ENCODE data around the gene PSMD1.
"Not testable (repeated sequence)": the region's sequence is repeated elsewhere in the genome, so short reads cannot be mapped to it uniquely, and the experiment has no call there.

PSMD1 gene

DNA sequence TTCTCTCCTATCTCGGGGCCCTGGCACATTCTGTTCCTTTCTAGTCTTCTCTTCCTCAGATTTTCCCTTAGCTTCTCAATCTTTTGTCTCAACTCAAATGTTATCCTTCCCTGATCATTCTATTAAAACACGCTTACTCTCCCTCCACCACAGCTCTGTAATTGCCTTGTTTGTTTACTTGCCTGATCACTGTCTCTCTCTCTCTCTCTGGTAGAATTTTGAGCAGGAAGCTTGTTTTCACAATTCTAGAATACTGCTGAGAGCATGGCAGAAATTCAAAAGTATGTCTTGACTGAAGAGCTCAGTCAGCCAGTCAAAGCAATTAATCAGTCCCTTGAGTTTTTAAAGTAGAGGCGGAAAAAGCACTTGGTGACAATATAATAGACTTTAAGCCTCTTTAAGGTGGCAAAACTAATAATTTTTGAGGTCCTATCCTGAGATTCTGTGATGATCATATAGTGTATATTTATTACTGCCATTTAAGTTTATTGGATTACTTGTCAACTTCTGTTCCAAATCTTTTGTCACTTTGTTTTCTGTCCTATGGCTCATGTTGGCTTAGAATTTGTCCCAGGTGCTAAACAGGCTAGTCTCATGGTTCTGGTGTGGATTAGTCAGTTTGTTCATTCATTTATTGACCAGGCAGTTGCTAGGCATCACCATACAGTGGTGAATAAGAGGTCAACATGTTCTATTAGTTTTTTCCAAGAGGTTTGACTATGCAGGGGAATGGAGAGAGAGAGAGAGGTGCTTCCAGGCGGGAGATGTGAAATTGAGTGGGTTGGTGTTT lies 2.3 kb downstream of the PSMD1 start:
- peak; percentile 18 for DNase-seq (ENCODE audit: low read depth)

DNA sequence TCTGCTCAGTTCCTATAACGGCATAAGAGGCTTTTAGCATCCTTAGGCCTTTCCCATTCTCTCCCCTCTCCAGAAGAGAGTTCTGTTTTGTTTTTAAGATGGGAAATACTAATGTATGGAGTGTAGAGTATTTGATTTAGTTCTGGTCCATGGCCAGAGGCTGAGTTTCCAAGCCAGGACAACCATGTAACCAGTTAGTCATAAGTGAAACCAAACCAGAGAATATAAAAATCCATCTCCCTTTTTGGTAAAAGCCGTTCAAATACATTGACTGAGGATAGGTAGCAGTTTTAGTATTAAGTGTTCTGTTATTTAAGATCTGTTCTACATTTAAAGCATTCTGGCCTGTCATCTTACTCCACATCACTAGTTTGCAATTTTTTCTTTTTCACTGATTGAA lies 3.1 kb downstream of the PSMD1 start:
- no peak for DNase-seq (ENCODE audit: low read depth)

DNA sequence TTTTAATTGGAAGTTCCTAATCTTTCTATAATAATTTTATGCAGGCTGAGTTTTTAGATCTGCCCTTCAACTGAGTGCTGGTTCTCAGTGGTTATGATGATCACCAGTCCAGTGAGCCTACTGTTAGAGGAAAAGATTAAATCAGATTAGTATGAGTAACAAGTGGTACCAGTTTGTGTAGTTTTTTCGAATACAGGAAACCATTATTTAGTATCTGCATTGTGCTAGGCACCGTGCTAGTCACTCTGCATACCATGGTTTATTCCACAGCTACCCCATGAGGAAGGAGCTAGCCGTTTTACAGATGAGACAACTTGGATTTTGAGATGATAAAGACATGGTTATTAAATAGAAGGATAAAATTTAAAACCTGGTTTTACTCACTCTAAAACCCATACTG lies 6.1 kb downstream of the PSMD1 start:
- DNase-seq (ENCODE audit: low read depth) = no peak

DNA sequence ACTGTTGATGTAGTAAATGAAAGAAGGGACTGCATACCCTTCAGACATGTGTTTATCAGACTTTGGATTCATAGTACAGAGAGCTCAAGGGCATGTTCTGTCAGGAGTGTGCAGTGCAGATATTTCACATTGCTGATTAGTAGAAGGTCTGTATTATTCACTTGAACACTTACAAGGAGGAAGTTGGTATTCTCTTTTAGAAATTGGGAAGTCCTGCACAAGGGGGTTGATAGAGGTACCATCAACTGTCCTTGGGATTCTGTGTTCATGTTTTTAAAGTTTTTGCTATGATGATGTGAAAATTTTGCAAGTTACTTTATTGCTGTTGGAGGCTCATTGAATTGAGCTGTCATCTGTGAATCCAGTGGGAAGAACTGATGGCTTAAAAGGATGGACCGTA lies 6.7 kb downstream of the PSMD1 start:
- DNase-seq (ENCODE audit: low read depth) = no peak

DNA sequence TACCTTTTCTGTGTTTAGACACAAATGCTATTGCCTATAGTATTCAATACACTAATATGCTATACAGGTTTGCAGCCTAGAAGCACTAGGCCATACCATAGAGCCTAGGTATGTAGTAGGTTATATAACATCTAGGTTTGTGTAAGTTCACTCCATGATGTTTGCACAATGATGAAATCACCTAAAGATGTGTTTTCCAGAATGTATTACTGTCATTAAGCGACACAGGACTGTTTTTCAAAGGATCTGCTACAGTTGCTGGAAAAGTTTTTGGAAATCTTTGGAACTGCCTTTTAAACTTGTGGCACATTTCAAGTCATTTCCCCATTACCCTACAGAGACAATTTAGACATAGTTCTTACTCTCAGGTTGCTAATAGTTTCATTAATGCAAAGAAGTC lies 9.3 kb downstream of the PSMD1 start:
- DNase-seq (ENCODE audit: low read depth) = no peak

DNA sequence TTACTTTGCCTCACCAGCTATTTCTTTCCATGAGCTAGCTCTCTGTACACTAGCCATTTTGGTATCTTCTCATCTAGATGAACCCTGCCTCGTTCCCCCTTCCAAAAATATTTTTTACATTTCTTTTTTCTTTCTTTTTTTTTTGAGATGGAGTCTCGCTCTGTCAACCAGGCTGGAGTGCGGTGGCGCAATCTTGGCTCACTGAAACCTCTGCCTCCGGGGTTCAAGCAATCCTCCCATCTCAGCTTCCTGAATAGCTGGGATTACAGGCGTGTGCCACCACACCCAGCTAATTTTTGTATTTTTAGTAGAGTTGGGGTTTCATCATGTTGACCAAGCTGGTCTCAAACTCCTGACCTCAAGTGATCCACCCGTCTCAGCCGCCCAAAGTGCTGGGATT lies 10.9 kb downstream of the PSMD1 start:
- not testable (repeated sequence) for DNase-seq (ENCODE audit: low read depth)

DNA sequence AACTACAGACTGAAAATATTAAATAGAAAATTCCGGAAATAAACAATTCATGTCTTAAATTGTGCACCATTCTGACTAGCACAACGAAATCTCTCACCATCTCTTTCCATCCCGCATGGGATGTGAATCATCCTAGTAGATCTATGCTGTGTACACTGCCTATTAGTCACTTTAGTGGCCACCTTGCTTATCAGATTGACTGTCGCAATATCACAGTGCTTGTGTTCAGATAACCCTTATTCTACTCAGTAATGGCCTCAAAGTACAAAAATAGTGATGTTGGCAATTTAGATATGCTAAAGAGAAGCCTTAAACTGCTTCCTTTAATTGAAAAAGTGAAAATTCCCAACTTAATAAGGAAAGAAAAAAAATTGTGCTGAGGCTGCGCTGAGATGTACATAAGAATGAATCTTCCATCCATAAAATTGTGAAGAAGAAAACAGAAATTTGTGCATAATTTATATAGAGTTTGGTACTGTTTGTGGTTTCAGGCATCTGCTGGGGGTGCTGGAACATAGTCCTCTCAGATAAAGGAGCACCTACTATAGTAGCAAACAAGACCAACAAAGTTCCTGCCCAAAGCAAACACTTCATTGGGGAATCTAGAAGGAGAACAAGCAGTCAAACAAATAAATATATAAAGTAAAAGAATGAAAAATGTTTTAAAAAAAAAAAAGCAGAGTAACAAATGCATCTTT lies 12.0 kb downstream of the PSMD1 start:
- DNase-seq (ENCODE audit: low read depth) = peak; percentile 59

DNA sequence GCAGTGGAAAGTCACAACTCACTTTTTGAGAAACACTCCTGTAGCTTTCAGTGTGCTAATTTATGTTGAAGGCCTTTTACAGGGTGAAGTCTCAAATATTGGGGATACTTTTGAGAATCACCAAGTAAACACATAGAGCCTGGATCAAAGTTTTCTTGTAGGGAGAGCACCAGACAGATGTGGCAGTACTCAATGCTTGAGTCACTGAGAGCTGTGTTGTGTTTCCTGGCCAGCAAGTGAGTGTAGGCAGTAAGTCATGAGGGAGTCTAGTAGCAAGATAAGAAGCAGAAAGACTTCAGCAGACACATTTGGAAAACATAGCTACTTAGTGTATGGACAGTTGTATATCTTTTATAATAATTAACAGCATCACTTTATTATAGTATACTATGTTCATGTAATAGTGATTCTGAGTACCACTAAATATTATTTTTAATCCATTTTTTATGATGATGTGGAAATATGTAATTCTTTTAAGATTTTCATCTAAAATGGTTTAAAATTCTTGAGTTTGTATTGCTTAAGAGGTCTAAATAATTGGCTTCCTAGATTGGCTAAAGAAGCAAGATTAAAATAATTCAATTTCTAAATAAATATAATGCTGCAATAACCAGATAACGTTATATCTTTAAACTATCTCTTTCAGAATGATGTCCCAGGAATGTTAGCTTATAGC lies 12.8 kb downstream of the PSMD1 start:
- DNase-seq (ENCODE audit: low read depth) = peak; percentile 18

DNA sequence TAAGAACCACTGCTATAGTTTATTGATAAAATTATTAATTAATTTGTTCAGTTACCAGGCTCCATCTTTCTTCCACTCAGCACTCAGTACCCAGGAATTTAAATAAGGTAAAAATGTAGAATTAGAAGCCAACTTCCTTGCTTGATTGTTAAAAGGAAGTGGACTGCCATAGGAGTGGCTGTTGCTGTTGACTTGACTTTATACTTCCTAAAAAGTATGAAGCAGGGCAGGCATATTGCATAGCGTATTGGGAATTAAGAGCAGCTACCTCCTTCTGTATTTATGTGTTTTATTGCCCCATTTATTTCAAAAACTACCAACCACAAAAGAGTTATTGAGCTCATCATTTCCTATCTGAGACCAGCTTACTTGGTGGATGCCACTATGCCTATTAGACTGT lies 27.9 kb downstream of the PSMD1 start:
- DNase-seq (ENCODE audit: low read depth) = no peak

DNA sequence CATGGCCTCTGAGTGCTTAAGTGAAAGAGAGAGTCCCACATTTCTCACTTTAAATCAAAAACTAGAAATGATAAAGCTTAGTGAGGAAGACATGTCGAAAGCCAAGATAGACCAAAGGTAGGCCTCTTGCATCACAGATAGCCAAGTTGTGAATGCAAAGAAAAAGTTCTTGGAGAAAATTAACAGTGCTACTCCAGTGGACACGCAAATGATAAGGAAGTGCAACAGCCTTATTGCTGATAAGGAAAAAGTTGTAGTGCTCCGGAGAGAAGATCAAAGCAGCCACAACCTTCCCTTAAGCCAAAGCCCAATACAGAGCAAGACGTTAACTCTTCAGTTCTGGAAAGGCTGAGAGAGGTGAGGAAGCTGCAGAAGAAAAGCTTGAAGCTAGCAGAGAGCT lies 32.1 kb downstream of the PSMD1 start:
- no peak for DNase-seq (ENCODE audit: low read depth)

DNA sequence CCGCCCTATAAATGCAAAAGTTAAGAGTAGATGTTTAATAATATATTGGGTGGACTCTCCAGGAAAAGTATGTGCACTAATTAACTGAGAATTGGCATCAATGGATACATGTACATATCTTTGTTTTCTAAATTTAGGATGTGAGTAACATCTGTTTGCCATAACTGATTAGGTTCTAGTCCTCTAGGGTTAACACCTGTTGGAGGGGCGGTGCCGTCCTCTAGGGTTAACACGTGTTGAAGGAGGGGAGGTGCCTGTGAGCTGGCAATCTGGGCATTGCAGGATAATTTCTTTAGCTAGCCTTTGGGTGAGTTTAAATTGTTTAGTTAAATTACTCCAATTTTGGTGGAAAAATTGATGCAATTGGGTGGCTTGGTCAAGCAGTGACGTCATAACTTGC lies 37.3 kb downstream of the PSMD1 start:
- DNase-seq (ENCODE audit: low read depth) = no peak

DNA sequence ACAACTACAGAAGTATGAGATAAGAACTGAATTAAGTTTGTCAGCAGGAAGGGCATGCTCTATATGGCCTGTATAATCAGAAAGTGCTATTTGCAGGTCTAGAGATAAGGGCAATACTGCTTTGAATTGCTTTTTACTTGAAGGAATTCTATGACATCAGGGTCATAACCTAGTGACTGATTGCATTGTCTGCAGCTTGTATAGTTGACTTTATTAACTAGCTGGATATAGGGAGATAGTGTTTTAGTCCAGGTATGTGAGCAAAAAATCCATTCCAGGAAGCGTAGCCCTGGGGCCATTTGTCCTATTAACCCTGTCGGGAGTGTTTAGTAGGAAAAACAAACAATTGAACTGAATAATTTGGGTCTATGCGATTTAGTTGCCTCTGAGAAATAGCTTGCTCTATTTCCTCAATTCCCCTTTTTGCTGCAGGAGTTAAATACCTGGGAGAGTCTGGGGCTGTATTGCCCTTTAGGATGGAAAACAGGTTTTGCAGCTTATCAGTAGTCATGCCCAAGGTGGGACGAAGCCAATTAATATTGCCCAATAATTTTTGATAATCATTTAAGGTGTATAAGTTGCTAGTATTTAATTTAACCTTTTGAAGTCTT lies 38.2 kb downstream of the PSMD1 start:
- no peak for DNase-seq (ENCODE audit: low read depth)

DNA sequence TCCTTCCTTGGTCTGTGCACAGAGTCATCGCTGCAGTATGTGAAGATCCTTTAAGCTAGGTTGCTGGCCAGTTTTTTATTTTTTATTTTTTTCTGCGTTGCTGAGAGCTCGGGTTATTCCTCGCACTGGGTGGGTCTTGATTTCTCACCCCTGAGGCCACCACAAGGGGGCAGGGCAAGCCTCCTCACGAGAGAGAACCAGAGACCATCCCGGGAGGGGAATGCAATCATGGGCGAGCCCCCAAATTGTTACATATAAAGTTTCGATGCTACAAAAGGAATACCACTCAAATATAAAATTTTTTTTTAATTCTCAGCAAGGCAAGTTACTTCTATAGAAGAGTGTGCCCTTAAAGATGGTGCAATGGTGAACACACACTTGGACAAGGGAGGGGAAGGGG lies 43.3 kb downstream of the PSMD1 start:
- no peak for DNase-seq (ENCODE audit: low read depth)

DNA sequence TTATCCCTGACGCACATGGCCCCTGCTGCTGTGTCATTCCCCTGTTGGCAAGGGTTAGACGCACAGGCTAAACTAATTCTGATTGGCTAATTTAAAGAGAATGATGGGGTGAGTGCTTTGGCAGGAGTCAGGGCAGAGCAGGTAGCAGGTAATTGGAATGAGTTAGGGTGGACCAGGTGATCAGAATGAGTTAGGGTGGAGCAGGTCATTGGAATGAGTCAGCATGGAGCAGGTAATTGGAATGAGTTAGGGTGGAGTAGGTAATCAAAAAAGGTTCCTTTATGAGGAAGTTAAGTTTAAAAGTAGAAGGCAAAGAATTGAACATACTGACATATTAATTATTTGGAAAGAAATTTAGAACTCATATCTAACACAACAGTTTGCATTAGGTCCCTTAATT lies 43.7 kb downstream of the PSMD1 start:
- DNase-seq (ENCODE audit: low read depth) = not testable (repeated sequence)

DNA sequence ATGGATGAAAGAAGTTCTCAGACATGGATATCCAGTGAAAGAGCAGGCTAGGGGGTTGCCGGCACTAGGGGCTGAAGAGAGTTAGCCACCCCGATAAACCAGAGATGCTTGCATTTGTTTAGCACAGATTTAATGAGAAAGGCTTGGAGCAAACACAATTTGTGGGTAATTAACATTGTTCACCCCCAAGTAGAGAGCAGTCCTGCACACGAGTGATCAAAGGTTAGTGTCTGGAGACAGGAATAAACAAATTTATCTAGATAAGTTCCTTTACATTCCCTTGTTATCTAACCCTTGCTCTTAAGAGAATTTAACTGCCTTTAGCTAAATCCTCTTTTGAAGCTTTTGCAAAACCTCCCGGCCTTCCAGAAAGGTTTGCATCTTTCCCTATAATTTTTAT lies 44.3 kb downstream of the PSMD1 start:
- no peak for DNase-seq (ENCODE audit: low read depth)

DNA sequence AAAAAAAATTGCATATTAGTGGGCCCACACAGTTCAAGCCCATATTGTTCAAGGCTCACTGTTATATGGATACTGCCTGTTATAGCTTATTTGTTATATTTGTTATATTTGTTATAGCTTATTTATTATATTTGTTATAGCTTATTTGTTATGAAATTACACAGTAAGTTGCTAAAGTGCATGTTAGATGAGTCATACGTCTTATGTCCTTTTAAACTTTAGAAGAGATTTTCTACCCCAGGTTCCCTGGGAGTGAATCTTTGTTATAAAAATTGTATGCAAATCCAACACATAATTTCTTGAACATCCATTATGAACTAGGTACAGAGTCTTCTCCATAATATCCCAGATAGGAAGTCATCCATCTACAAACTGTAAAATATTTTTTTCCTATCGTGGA lies 46.1 kb downstream of the PSMD1 start:
- DNase-seq (ENCODE audit: low read depth) = peak; percentile 23

DNA sequence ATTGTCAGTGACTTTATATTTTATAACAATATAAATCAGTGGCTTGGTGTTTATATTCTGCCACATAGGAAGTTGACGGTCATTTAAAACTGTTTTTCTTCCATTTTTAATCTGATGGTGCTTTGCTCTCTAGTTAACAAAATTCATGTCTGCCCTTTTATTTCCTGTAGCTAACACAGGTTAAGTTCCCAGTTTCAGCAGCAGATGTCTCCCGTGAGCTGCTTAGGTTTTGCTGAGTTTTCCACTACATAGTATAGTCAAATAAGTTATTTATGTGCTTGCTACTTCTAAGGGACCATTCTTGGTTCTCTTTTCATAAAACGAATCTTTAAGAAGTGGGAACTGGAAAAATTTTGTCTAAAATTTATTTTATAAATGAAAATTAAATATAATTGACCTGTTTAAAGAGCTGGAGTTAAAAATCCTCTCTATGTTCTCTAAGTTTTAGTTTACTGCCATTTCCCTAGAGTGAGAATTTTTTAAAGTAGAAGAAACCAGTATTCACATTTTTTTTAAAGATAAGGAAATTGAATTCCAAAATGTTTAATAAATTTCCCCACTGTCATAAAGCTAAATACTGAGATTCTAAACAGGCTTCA lies 47.5 kb downstream of the PSMD1 start:
- DNase-seq (ENCODE audit: low read depth) = peak; percentile 76

DNA sequence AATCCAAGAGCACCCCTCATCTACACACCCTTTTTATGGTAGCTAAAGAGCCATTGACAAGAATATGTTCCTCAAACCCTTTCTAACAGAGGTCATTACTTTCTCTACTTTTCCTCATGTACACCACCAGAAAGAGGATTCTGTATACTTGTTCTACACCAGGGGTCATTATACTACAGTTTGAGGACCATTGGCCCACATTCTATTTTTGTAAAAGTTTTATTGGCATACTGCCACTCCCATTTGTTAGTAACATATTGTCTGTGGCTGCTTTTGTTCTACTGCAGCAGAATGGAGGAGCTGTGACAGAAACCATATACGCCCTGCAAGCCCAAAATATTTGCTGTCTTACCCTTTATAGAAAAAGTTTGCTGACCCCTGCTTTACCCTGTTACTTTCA lies 53.9 kb downstream of the PSMD1 start:
- peak; percentile 75 for DNase-seq (ENCODE audit: low read depth)

DNA sequence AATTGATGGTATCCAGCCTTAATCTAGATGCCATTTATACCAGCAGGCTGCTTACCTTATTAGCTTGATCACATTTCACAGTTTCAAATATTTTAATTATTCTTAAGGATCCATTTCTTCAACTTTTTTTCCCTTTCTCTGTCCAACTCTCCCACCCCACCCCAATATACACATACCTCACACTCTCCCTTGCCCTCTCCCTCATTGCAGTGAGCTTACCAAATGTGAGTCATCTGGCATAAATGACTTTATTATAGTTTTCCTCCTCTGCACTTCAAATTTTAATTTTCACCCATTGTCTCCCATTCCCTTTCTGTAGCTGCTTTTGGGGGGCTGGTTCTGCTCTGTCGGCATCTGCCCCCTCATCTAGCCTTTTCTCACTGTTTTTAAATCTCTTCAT lies 55.3 kb downstream of the PSMD1 start:
- peak; percentile 65 for DNase-seq (ENCODE audit: low read depth)

DNA sequence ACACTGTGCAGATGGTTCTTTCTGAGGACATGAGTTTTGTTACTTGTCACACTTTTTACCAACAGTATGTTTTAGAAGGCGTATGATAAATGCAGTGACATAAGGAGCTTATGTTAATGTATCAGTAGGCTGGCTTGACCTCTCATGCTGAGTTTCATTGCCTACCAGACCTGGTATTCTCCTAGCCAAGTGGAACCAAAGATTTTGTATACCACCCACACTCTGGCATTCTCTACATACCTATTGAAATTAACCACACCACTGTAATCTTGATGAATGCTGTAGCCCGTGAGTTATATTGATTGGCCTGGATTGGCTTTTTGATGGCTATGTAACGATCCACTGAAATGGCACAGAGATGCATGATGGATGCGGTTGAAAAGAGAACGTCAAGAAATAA lies 56.8 kb downstream of the PSMD1 start:
- no peak for DNase-seq (ENCODE audit: low read depth)

DNA sequence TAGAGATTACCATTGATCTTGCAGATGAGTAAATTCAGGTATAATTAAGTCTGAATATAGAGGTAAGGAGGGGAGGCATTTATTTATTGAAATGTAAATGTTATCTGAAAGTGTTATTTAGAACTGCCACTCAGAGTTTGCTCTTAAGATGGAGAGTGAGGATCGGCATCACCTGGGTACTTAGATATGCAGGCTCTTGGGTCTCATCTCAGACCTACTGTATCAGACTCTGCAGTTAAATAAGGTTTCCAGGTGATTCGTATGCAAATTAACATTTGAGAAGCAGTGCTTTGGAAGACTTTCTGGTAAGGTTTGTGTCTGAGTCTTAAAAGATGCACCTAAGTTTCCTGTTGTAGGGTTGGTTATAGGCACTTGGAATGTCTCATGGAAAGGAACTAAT lies 59.0 kb downstream of the PSMD1 start:
- no peak for DNase-seq (ENCODE audit: low read depth)

DNA sequence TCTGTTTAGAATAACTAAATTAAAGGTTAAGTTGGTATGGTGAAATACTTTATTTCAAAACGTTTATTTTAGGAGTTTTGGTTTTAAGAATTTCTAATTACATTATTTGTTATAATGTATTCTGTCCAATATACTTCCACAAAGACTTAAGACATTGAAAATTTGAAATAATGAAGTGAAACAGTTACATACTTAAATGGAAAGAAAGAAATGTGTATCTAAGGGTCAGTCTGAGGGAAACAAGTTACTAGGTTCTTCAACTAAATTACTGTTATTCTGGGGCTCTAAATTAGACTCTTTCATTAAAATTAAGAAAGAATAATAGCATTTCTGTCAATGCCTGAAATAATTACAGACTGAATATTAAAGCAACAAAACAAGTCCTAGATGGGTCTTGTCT lies 60.5 kb downstream of the PSMD1 start:
- no peak for DNase-seq (ENCODE audit: low read depth)
